ENCODE data around the gene RFXAP.

The RFXAP gene

GRCh38 chr13:36875431-36875830 is 56.4 kb downstream of the RFXAP start:
- TF ChIP-seq, protein P1, sequence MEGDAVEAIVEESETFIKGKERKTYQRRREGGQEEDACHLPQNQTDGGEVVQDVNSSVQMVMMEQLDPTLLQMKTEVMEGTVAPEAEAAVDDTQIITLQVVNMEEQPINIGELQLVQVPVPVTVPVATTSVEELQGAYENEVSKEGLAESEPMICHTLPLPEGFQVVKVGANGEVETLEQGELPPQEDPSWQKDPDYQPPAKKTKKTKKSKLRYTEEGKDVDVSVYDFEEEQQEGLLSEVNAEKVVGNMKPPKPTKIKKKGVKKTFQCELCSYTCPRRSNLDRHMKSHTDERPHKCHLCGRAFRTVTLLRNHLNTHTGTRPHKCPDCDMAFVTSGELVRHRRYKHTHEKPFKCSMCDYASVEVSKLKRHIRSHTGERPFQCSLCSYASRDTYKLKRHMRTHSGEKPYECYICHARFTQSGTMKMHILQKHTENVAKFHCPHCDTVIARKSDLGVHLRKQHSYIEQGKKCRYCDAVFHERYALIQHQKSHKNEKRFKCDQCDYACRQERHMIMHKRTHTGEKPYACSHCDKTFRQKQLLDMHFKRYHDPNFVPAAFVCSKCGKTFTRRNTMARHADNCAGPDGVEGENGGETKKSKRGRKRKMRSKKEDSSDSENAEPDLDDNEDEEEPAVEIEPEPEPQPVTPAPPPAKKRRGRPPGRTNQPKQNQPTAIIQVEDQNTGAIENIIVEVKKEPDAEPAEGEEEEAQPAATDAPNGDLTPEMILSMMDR (IDR thresholded peaks at IDR 0.05; ENCODE audit: insufficient read depth, low read depth, low read length, missing control alignments): no peak
- DNase-seq (ENCODE audit: low read depth): no peak
- H3K4me3 ChIP-seq (ENCODE audit: low read length): no peak overlapping the region

- no peak overlapping the region for H3K4me3 ChIP-seq (ENCODE audit: low read length)
- DNase-seq (ENCODE audit: low read depth): no peak
- TF ChIP-seq, protein P1 (IDR thresholded peaks at IDR 0.05; ENCODE audit: insufficient read depth, low read depth, low read length, missing control alignments): no peak
Observed at GRCh38 chr13:36875961-36876360, 56.9 kb downstream of the RFXAP start.

All from epithelial cell of esophagus (primary cell).